Endodermal cell (in vitro differentiated cells): ENCODE measurements around the gene SNX19. TPM values are rescaled to one million over a fixed set of nuclear protein-coding genes. Genes with fewer than 3 reads are reported as not detected.

Experiments used
- DNase-seq: peaks from one replicate; pipeline ENCODE4 v3.0.0-alpha.2; 2017
- H3K27ac ChIP-seq: 2 replicates; pipeline ENCODE4 v1.5.1; 2013; ENCODE audit warnings: mild to moderate bottlenecking, low read depth, low read length, moderate library complexity
- H3K27me3 ChIP-seq: 2 replicates; pipeline ENCODE4 v1.6.1; 2013; ENCODE audit warnings: mild to moderate bottlenecking, low read length, moderate library complexity; ENCODE audit not compliant: insufficient read depth, control insufficient read depth, poor library complexity, severe bottlenecking
- H3K36me3 ChIP-seq: 2 replicates; pipeline ENCODE4 v1.7.0; 2013; ENCODE audit warnings: mild to moderate bottlenecking, low read length, moderate library complexity; ENCODE audit not compliant: control insufficient read depth, insufficient read depth
- H3K4me1 ChIP-seq: one replicate; pipeline ENCODE4 v1.7.0; 2013; ENCODE audit warnings: low read length; ENCODE audit not compliant: control insufficient read depth, insufficient read depth
- H3K4me3 ChIP-seq: 2 replicates; pipeline ENCODE4 v1.5.1; 2013; ENCODE audit warnings: mild to moderate bottlenecking, low read length, moderate library complexity
- H3K9ac ChIP-seq: 2 replicates; pipeline ENCODE4 v1.6.1; 2013; ENCODE audit warnings: mild to moderate bottlenecking, low read length, moderate library complexity; ENCODE audit not compliant: poor library complexity, severe bottlenecking; ENCODE audit errors: extremely low read depth
- H3K9me3 ChIP-seq: 2 replicates; pipeline ENCODE4 v1.6.1; 2013; ENCODE audit warnings: mild to moderate bottlenecking, low read length, moderate library complexity; ENCODE audit not compliant: control insufficient read depth
- H3K27ac Mint-ChIP-seq: 2 replicates; pipeline ENCODE4 v1.8.0; 2020; ENCODE audit warnings: mixed read lengths
- H3K27me3 Mint-ChIP-seq: 2 replicates; pipeline ENCODE4 v1.8.0; 2021; ENCODE audit warnings: mild to moderate bottlenecking, mixed read lengths; ENCODE audit not compliant: insufficient read depth
- H3K36me3 Mint-ChIP-seq: 2 replicates; pipeline ENCODE4 v1.8.0; 2020; ENCODE audit warnings: low read depth, mixed read lengths
- H3K4me1 Mint-ChIP-seq: 2 replicates; pipeline ENCODE4 v1.8.0; 2020; ENCODE audit warnings: mixed read lengths
- H3K4me3 Mint-ChIP-seq: 2 replicates; pipeline ENCODE4 v1.8.0; 2020; ENCODE audit warnings: mild to moderate bottlenecking, moderate library complexity, mixed read lengths
- H3K9me3 Mint-ChIP-seq: 2 replicates; pipeline ENCODE4 v1.8.0; 2020; ENCODE audit warnings: mild to moderate bottlenecking, mixed read lengths
- WGBS, 2 experiments: methylation state at CpG; one replicate each; pipeline versions ENCODE4 v1.1.5 to v1.1.7; 2013; ENCODE audit warnings: missing lambda C conversion rate in 2 of 2, mixed read lengths in 1 of 2; ENCODE audit not compliant: insufficient coverage in 1 of 2, insufficient read length in 1 of 2; 5-methylcytosine and 5-hydroxymethylcytosine counted together
- total RNA-seq, 2 donors: library from RNA; stranded (reverse); fragmentation: NEBNext Ultra II Directional in 1 of 2; extraction: Animal tissue kit (Norgen Biotek cat#: 25700) in 1 of 2; gene quantifications; 2 replicates in 1 of 2; 3 replicates in 1 of 2; pipeline ENCODE4 v1.2.1, GENCODE V29; 2021
- TF ChIP-seq, protein P1 (sequence below): fragments of 200-600 bp; sonication (generic); conservative IDR thresholded peaks from 2 replicates; pipeline ENCODE4 v1.5.0; 2021; ENCODE audit warnings: antibody characterized with exemption, mild to moderate bottlenecking

Gene SNX19
- total RNA-seq, 2 donors from 2014 or later = 32.3 to 37.5 TPM

DNA sequence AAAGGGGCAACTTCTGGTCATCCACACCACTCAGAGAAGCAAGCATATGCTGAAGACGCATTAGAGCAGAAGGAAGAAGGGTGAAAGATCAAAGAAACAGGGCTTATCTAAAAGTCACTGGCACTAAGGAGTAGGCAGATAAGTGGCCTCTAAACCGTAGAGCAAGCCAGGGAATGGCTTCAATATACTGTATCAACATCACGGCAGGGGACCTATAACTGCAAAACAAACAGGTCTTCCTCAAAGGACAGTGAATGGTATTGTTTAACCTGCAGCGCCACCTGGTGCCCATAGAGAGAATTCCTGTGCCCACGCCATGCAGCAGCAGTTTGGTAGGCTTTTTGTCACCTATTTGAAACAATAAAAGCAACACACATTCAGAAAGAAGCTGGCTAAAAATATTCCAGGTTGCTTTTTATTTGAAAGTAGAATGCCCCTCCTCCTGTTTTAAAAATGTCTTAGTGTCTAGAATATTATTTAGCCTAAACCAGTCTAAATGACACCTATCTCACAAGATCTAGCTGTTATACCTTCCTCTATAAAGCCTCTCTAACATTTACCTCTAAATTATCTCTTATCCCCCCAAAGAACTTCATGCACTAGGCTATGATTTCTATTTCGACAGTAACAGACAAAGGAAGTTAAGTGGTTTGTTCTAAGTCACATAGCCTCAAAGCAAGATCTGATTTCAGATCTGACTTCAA lies 21.8 kb downstream of the SNX19 start:
- H3K4me3 ChIP-seq = no peak overlapping the region
- H3K36me3 ChIP-seq = peaks cover 45% of the 10 kb centered on the region
- H3K27me3 ChIP-seq = no peaks in the 10 kb centered on the region
- no peaks in the 10 kb centered on the region for H3K9me3 ChIP-seq
- 24 to 39% methylated on average over 4 to 6 of the region's 6 CpGs for WGBS, 2 experiments
- no peaks in the 10 kb centered on the region for H3K27me3 Mint-ChIP-seq
- no peak overlapping the region for H3K9ac ChIP-seq
- H3K27ac Mint-ChIP-seq = no peak overlapping the region
- H3K4me1 Mint-ChIP-seq = peaks cover 19% of the 10 kb centered on the region
- H3K36me3 Mint-ChIP-seq = peaks cover 36% of the 10 kb centered on the region
- H3K27ac ChIP-seq = no peak overlapping the region
- no peaks in the 10 kb centered on the region for H3K9me3 Mint-ChIP-seq
- H3K4me1 ChIP-seq = peaks cover 14% of the 10 kb centered on the region
- H3K4me3 Mint-ChIP-seq = no peak overlapping the region
- peak; percentile 93 for DNase-seq
- TF ChIP-seq, protein P1, sequence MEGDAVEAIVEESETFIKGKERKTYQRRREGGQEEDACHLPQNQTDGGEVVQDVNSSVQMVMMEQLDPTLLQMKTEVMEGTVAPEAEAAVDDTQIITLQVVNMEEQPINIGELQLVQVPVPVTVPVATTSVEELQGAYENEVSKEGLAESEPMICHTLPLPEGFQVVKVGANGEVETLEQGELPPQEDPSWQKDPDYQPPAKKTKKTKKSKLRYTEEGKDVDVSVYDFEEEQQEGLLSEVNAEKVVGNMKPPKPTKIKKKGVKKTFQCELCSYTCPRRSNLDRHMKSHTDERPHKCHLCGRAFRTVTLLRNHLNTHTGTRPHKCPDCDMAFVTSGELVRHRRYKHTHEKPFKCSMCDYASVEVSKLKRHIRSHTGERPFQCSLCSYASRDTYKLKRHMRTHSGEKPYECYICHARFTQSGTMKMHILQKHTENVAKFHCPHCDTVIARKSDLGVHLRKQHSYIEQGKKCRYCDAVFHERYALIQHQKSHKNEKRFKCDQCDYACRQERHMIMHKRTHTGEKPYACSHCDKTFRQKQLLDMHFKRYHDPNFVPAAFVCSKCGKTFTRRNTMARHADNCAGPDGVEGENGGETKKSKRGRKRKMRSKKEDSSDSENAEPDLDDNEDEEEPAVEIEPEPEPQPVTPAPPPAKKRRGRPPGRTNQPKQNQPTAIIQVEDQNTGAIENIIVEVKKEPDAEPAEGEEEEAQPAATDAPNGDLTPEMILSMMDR = peak; percentile 97

DNA sequence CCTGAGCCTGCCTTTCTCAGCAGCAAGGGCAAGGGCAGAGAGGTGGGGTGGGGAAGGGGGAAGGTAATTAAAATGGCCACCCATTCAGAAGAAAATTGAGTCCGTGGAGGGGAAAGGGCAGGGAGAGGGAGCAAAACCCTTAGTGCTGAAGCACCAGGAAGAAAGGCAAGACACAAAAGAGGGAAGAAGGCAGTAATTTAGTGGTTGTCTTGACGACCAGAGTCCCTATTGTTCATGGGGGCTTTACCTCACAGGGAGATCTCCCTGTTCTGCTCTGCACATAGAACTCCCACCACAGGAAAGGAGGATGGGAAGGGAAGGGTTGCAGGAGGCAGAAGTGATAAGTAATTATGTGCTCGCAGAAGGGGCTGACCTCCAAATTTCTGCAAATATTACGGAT lies 23.4 kb downstream of the SNX19 start:
- TF ChIP-seq, protein P1 = no peak
- H3K9me3 Mint-ChIP-seq = no peaks in the 10 kb centered on the region
- DNase-seq = no peak
- peak overlapping the region; percentile 79 for H3K27ac Mint-ChIP-seq
- no peaks in the 10 kb centered on the region for H3K27me3 ChIP-seq
- peaks cover 14% of the 10 kb centered on the region for H3K4me1 ChIP-seq
- no peaks in the 10 kb centered on the region for H3K27me3 Mint-ChIP-seq
- H3K4me3 ChIP-seq = no peak overlapping the region
- peaks cover 27% of the 10 kb centered on the region for H3K36me3 Mint-ChIP-seq
- 21 to 30% methylated on average over 3 to 4 of the region's 4 CpGs for WGBS, 2 experiments
- no peak overlapping the region for H3K27ac ChIP-seq
- no peak overlapping the region for H3K4me3 Mint-ChIP-seq
- peaks cover 37% of the 10 kb centered on the region for H3K36me3 ChIP-seq
- H3K9me3 ChIP-seq = no peaks in the 10 kb centered on the region
- H3K9ac ChIP-seq = no peak overlapping the region
- H3K4me1 Mint-ChIP-seq = peaks cover 19% of the 10 kb centered on the region

- Histone ChIP-seq H3K27me3 (no peaks in the 10 kb centered on the region), H3K27ac (no peak overlapping the region), H3K4me3 (no peak overlapping the region), H3K9ac (no peak overlapping the region), H3K4me1 (peaks cover 17% of the 10 kb centered on the region), H3K36me3 (peaks cover 44% of the 10 kb centered on the region), H3K9me3 (no peaks in the 10 kb centered on the region)
- no peak for DNase-seq
- Mint-ChIP-seq H3K4me3 (no peak overlapping the region), H3K27me3 (no peaks in the 10 kb centered on the region), H3K27ac (no peak overlapping the region), H3K9me3 (no peaks in the 10 kb centered on the region), H3K4me1 (peaks cover 25% of the 10 kb centered on the region), H3K36me3 (peaks cover 26% of the 10 kb centered on the region)
- 75 to 89% methylated on average over 1 of the region's 1 CpG for WGBS, 2 experiments
- TF ChIP-seq, protein P1 = no peak
These were observed 25.0 kb downstream of the SNX19 start for GRCh38 chr11:130891326-130891725.
